ENCODE measurements around the gene CNPY4. TPM values are rescaled to one million over a fixed set of nuclear protein-coding genes. Genes with fewer than 3 reads are reported as not detected.

CNPY4 gene
- total RNA-seq, 1 donor from 2014 or later: 19.3 TPM

- Mint-ChIP-seq H3K4me1 (ENCODE audit: low read depth, unreplicated experiment) (peaks cover 6% of the 10 kb centered on the region), H3K36me3 (ENCODE audit: unreplicated experiment) (no peaks in the 10 kb centered on the region), H3K9me3 (ENCODE audit: unreplicated experiment) (peaks cover 4% of the 10 kb centered on the region), H3K27me3 (ENCODE audit: unreplicated experiment) (peaks cover 6% of the 10 kb centered on the region), H3K4me3 (ENCODE audit: unreplicated experiment) (peak overlapping the region; percentile 83), H3K27ac (ENCODE audit: unreplicated experiment) (no peak overlapping the region)
- no peak for TF ChIP-seq CTCF (IDR thresholded peaks at IDR 0.05; ENCODE audit: partially characterized antibody, unreplicated experiment)
- no peak for DNase-seq
Observed at GRCh38 chr7:100157069-100157333, 37.6 kb downstream of the CNPY4 start.

- peaks cover 4% of the 10 kb centered on the region for H3K9me3 Mint-ChIP-seq (ENCODE audit: unreplicated experiment)
- H3K4me1 Mint-ChIP-seq (ENCODE audit: low read depth, unreplicated experiment): peaks cover 6% of the 10 kb centered on the region
- peak overlapping the region; percentile 60 for H3K27ac Mint-ChIP-seq (ENCODE audit: unreplicated experiment)
- DNase-seq: peak; percentile 50
- H3K4me3 Mint-ChIP-seq (ENCODE audit: unreplicated experiment): peak overlapping the region; percentile 83
- peaks cover 6% of the 10 kb centered on the region for H3K27me3 Mint-ChIP-seq (ENCODE audit: unreplicated experiment)
- TF ChIP-seq CTCF (IDR thresholded peaks at IDR 0.05; ENCODE audit: partially characterized antibody, unreplicated experiment): no peak
- H3K36me3 Mint-ChIP-seq (ENCODE audit: unreplicated experiment): no peaks in the 10 kb centered on the region
Observed at GRCh38 chr7:100157334-100158228, 38.1 kb downstream of the CNPY4 start.

GRCh38 chr7:100158229-100159098, 39.0 kb downstream of the CNPY4 start, which contains the start of gene TRAPPC14:
Gene TRAPPC14, minus strand, starts transcription at chr7:100158723. Its CDS starts 224 bp downstream, at chr7:100158499.
- DNase-seq: peak; percentile 96
- H3K9me3 Mint-ChIP-seq (ENCODE audit: unreplicated experiment): peaks cover 4% of the 10 kb centered on the region
- H3K4me3 Mint-ChIP-seq (ENCODE audit: unreplicated experiment): peak within 1 kb of the TSS; percentile 83
- no peak for TF ChIP-seq CTCF (IDR thresholded peaks at IDR 0.05; ENCODE audit: partially characterized antibody, unreplicated experiment)
- no peaks in the 10 kb centered on the region for H3K36me3 Mint-ChIP-seq (ENCODE audit: unreplicated experiment)
- peaks cover 6% of the 10 kb centered on the region for H3K4me1 Mint-ChIP-seq (ENCODE audit: low read depth, unreplicated experiment)
- peaks cover 6% of the 10 kb centered on the region for H3K27me3 Mint-ChIP-seq (ENCODE audit: unreplicated experiment)
- peak within 1 kb of the TSS; percentile 60 for H3K27ac Mint-ChIP-seq (ENCODE audit: unreplicated experiment)

GRCh38 chr7:100159099-100159623, 39.7 kb downstream of the CNPY4 start:
- peaks cover 4% of the 10 kb centered on the region for H3K9me3 Mint-ChIP-seq (ENCODE audit: unreplicated experiment)
- peaks cover 6% of the 10 kb centered on the region for H3K27me3 Mint-ChIP-seq (ENCODE audit: unreplicated experiment)
- DNase-seq: no peak
- peaks cover 6% of the 10 kb centered on the region for H3K4me1 Mint-ChIP-seq (ENCODE audit: low read depth, unreplicated experiment)
- TF ChIP-seq CTCF (IDR thresholded peaks at IDR 0.05; ENCODE audit: partially characterized antibody, unreplicated experiment): no peak
- peak overlapping the region; percentile 15 for H3K27ac Mint-ChIP-seq (ENCODE audit: unreplicated experiment)
- peak overlapping the region; percentile 79 for H3K4me3 Mint-ChIP-seq (ENCODE audit: unreplicated experiment)
- no peaks in the 10 kb centered on the region for H3K36me3 Mint-ChIP-seq (ENCODE audit: unreplicated experiment)

All from glutamatergic neuron (in vitro differentiated cells).